Ovary (tissue), 3 donors: Measurements from ENCODE around the gene CD300LD.

Experiments used
- CTCF ChIP-seq, 3 donors: fragments of 450-650 bp in 2 of 3; fragments of 200-600 bp in 1 of 3; IDR thresholded peaks; one replicate each; pipeline versions ENCODE4 v1.5.1 to v1.8.0; 2016 to 2022; ENCODE audit warnings: antibody characterized with exemption in 3 of 3, mild to moderate bottlenecking in 1 of 3
- POLR2A ChIP-seq: fragments of 450-650 bp; IDR thresholded peaks from one replicate; pipeline ENCODE4 v1.6.1; 2017; ENCODE audit warnings: antibody characterized with exemption, mild to moderate bottlenecking, moderate library complexity
- donor health status: DM: no; HTN: no; CAD: no.

GRCh38 chr17:74555427-74555940 is 36.6 kb downstream of the CD300LD start:
- TF ChIP-seq POLR2A, result no peak
- no peak for TF ChIP-seq CTCF (IDR thresholded peaks at IDR 0.05)
